Metanephros (tissue), 1 donor: ENCODE data around the gene GPC2. TPM values are rescaled to one million over a fixed set of nuclear protein-coding genes. Genes with fewer than 3 reads are reported as not detected.

ENCODE experiments used
- total RNA-seq: library from RNA; depleted of rRNA; stranded (reverse); fragments of >200 nt; gene quantifications from one replicate; pipeline ENCODE4 v1.2.3, GENCODE V29; 2014

The GPC2 gene
- 12.3 TPM for total RNA-seq

DNA sequence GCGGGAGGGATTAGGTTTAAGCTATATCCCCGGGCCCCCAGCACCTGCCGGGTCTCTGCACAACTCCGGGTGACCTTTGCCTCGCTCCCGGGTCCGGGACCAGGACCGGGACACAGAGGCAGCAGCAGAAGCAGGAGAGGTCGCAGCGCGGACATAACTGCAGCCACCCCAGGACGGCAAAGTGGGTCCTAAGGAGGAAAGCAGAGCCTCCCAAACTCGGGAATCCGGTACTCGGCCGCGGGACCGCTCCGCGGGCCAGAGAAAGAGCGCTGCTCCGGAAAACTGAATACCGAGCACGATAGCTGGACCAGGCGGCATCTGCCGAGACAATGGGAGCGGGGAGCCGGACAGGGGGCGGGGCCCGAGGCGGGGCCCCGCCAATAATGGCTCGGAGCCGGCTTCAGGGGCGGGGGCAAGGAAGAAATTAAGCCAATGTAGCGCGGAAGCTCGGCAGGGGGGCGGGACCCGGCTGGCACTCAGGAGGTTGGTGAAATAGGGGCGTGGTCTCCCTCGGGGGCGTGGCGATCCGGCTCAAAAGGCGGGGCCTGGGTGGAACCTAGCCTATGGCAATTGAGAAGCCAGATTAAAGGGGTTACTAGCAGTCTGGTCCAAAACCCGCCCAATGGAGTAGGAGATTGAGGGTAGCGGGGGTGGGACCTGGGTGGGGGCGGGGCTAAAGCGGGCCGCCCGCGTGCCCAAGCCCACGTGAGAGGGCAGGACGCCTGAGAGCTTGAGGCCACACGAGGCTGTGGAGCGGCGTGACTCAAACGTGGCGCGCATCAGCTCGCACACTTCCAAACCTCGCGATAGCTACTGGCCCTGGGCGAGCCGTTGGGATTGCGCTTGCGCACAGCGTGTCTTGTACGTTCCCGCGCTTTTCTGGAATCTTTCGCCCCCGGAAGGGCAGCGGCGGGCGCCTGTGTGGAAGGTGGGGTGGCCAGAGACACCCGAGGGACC is at the start of gene GPC2, which contains the start of gene STAG3:
Gene GPC2, minus strand, starts transcription at position 337 of the 957 bp plus-strand sequence. Its CDS starts 182 bp downstream, at position 155.
Gene STAG3, plus strand, starts transcription at position 874 of the 957 bp plus-strand sequence. CDS start 2,639 bp downstream, outside the sequence.

GRCh38 chr7:100219801-100220585 is 42.8 kb upstream of the GPC2 start, which contains the start of gene PVRIG:
Gene PVRIG, plus strand, starts transcription at chr7:100219949. Its CDS starts 22 bp downstream, at chr7:100219971.

DNA sequence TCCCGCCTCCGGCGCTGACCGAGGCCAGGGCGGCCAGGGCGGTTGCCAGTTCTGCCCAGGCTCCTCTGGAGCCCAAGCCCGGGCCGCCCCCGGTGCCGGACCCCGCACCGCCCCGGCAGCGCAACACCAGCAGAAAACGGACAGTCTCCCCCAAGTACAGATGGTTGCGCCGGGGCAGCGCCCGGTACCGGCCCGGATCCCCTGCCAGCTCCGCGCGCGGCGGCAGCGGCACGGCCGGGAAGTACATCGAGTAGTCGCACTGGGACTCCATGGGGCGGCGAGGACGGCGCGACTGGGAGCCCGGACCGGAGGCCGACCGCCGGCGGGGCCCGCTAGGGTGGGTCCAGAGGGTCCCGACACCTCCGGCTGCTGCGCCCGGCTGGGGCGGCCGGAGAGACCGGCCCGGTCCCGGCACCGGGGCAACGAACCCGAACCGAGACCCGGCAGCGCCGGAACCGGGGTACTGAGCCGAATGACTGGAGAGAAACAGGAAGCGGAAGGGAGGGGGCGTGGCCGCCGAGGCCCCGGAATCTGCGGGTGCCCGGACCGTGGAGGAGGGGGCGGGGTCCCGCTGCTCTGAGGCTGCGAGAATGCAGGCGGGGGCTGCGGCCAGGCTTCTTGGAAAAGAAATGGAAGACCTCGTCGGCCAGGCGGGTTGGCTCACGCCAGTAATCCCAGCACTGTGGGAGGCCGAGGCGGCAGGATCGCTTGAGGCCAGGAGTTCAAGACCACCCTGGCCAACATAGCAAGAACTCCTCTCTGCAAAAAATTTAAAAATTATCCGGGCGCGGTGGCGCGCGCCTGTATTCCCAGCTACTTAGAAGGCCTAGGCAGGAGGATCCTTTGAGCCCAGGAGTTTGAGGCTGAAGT is 18.7 kb downstream of the GPC2 start, which contains the start of gene TRAPPC14:
Gene TRAPPC14, minus strand, starts transcription at position 495 of the 870 bp plus-strand sequence. Its CDS starts 224 bp downstream, at position 271.

DNA sequence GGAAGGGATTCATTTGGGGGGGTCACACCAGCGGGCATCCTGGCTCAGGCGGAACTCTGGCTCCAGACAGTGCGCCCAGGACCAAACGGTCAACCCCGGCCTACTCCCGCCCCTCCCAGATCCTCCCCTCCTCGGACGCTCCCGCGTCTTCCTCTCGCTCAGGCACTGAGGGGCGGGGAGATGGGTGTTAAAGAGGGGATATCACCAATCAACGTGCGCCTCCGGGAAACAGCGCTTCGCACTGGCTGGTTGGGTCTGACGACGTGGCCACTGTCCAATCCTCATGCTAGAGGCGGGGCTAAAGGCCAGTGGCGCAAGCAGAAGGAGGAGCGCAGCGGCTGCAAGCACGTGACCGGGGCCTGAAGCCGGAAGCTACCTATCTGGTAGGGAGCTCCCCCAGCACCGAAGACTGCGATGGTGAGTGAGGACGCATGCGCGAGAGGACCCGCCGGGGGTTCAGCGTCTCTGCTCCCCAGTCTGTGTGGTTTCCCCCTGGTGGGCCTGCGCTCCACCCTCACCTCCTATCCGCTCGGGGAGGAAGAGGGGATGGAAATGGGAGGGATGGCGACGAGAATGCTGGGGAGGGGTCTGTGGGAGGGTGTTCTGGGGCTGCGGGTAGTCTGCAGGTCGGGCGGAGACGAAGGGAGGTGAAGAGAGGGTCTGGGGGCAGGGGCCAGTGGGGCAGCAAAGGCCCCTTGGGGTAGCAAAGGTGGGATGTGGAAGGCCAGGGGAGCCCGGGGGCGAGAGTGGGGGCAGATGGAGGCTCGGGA is 28.4 kb downstream of the GPC2 start, which contains the start of gene LAMTOR4:
Gene LAMTOR4, plus strand, starts transcription at position 360 of the 770 bp plus-strand sequence. Its CDS starts 55 bp downstream, at position 415.

DNA sequence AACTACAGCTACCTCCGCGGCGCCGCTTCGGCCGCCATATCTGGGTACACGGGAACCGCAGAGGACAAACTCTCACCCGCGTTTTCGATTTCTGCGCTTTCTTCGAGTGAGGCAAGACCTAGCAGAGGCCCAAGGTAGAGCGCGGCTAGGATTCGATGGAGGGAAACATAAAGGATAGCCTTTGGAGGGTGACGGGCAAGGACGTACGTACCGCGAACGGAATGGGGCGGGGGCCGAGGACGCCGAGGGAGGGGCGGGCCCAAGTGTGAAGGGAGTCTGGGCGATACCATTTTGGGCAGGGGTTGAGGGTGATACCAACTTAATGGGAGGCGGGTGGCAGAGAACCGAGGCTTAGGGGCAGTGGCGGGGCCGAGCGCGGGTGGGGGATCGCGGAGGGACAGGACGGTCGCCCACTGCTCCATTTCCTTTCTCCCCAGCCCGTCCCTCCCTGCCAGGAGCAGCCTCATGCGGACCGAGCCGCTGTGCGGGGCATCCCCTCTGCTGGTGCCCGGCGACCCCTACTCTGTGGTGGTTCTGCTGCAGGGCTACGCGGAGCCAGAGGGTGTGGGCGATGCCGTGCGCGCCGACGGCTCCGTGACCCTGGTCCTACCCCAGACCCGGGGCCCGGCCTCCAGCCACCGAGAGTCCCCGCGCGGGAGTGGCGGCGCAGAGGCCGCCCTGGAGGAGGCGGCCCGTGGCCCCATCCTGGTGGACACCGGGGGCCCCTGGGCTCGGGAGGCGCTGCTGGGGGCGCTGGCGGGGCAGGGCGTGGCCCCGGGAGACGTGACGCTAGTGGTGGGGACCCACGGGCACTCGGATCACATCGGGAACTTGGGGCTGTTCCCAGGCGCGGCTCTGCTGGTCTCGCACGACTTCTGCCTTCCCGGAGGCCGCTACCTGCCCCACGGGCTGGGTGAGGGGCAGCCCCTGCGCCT is 50.0 kb downstream of the GPC2 start, which contains the start of gene MBLAC1:
Gene MBLAC1, plus strand, starts transcription at position 37 of the 935 bp plus-strand sequence. Its CDS starts 429 bp downstream, at position 466.

Other genes with a start within 250 kb of the GPC2 start
- 0.23 TPM for gene GJC3, start 247.8 kb downstream of the GPC2 start, total RNA-seq
- gene AZGP1, start 201.3 kb downstream of the GPC2 start, total RNA-seq, result 18.7 TPM
- gene ZKSCAN1, start 161.8 kb downstream of the GPC2 start, total RNA-seq, result 56.9 TPM
- 14.6 TPM for gene ZSCAN21, start 127.6 kb downstream of the GPC2 start, total RNA-seq
- gene ZNF3, start 95.7 kb downstream of the GPC2 start, total RNA-seq, result 36.6 TPM
- 56.9 TPM for gene COPS6, start 88.4 kb downstream of the GPC2 start, total RNA-seq
- 77.7 TPM for gene MCM7, start 76.0 kb downstream of the GPC2 start, total RNA-seq
- 19.0 TPM for gene AP4M1, start 75.7 kb downstream of the GPC2 start, total RNA-seq
- 54.1 TPM for gene TAF6, start 58.0 kb downstream of the GPC2 start, total RNA-seq
- 24.8 TPM for gene CNPY4, start 57.7 kb downstream of the GPC2 start, total RNA-seq
- 4.8 TPM for gene MBLAC1, start 50.4 kb downstream of the GPC2 start, total RNA-seq
- 83.1 TPM for gene LAMTOR4, start 28.5 kb downstream of the GPC2 start, total RNA-seq
- 9.9 TPM for gene TRAPPC14, start 18.7 kb downstream of the GPC2 start, total RNA-seq
- 4.7 TPM for gene GAL3ST4, start 8.8 kb downstream of the GPC2 start, total RNA-seq
- 1.3 TPM for gene STAG3, start 537 bp upstream of the GPC2 start, total RNA-seq
- gene PVRIG, start 42.6 kb upstream of the GPC2 start, total RNA-seq, result not detected
- gene SPDYE3, start 130.3 kb upstream of the GPC2 start, total RNA-seq, result not detected
- gene PILRB, start 180.7 kb upstream of the GPC2 start, total RNA-seq, result 39.7 TPM
- 6.1 TPM for gene PILRA, start 196.1 kb upstream of the GPC2 start, total RNA-seq